Esophagus muscularis mucosa (tissue), 4 donors: ENCODE data around the gene PLEKHM2. TPM values are rescaled to one million over a fixed set of nuclear protein-coding genes. Genes with fewer than 3 reads are reported as not detected.
"Not testable (repeated sequence)": the region's sequence is repeated elsewhere in the genome, so short reads cannot be mapped to it uniquely, and the experiment has no call there.

Experiments
- DNase-seq: peaks from one replicate; pipeline ENCODE4 v3.0.0-alpha.2; 2017; ENCODE audit errors: extremely low spot score
- H3K27ac ChIP-seq, 4 donors: fragments of 200-600 bp; sonication (generic); replicated peaks in 1 of 4; 1 replicate in 3 of 4; 2 replicates in 1 of 4; pipeline ENCODE4 v1.5.1; 2016 to 2019; ENCODE audit warnings: mild to moderate bottlenecking in 1 of 4
- H3K27me3 ChIP-seq, 4 donors: fragments of 200-600 bp; sonication (generic); one replicate each; pipeline versions ENCODE4 v1.5.1 to v1.6.0; 2016 to 2019
- H3K36me3 ChIP-seq, 4 donors: fragments of 200-600 bp; sonication (generic); one replicate each; pipeline ENCODE4 v1.5.1; 2016 to 2019
- H3K4me1 ChIP-seq, 4 donors: fragments of 200-600 bp; sonication (generic); one replicate each; pipeline ENCODE4 v1.5.1; 2016 to 2019
- H3K4me3 ChIP-seq, 4 donors: fragments of 200-600 bp; sonication (generic); 1 replicate in 2 of 4; 2 replicates in 2 of 4; pipeline ENCODE4 v1.5.1; 2016 to 2019; ENCODE audit warnings: mild to moderate bottlenecking in 4 of 4, moderate library complexity in 1 of 4
- H3K9me3 ChIP-seq, 4 donors: fragments of 200-600 bp; sonication (generic); 1 replicate in 3 of 4; 2 replicates in 1 of 4; pipeline ENCODE4 v1.5.1; 2016 to 2019
- EP300 ChIP-seq: sonication (generic); formaldehyde crosslinking; IDR thresholded peaks from one replicate; pipeline ENCODE4 v1.6.1; 2017; ENCODE audit warnings: antibody characterized with exemption
- POLR2A ChIP-seq: fragments of 450-650 bp; IDR thresholded peaks from one replicate; pipeline ENCODE4 v1.6.1; 2017; ENCODE audit warnings: antibody characterized with exemption, moderate library complexity, mild to moderate bottlenecking, low read depth
- POLR2AphosphoS5 ChIP-seq, 2 donors: sonication (generic); formaldehyde crosslinking; IDR thresholded peaks; one replicate each; pipeline ENCODE4 v1.6.1; 2017; ENCODE audit warnings: antibody characterized with exemption in 2 of 2
- WGBS: methylation state at CpG from one replicate; pipeline ENCODE4 v1.1.5; 2018; 5-methylcytosine and 5-hydroxymethylcytosine counted together
- intact Hi-C: fragments of 100-400 bp; cut with DNase I; formaldehyde crosslinking; loops from one replicate; pipeline ENCODE4 v1.15.1; 2023
- total RNA-seq, 4 donors: library from RNA; depleted of rRNA; stranded (reverse); fragments of >200 nt; gene quantifications; one replicate each; pipeline versions ENCODE4 v1.1.0 to v1.2.1, GENCODE V29; 2016
- TF ChIP-seq, protein P1 (sequence below), 3 experiments: fragments of 200-600 bp in 2 of 3; fragments of 450-650 bp in 1 of 3; sonication (generic) in 2 of 3; IDR thresholded peaks; one replicate each; pipeline ENCODE4 v1.5.1; 2017 to 2019; ENCODE audit warnings: antibody characterized with exemption in 3 of 3, mild to moderate bottlenecking in 2 of 3, moderate library complexity in 1 of 3

PLEKHM2 gene
- total RNA-seq, 4 donors from 2014 or later, result 44.4 to 68.2 (median 55.2) TPM

DNA sequence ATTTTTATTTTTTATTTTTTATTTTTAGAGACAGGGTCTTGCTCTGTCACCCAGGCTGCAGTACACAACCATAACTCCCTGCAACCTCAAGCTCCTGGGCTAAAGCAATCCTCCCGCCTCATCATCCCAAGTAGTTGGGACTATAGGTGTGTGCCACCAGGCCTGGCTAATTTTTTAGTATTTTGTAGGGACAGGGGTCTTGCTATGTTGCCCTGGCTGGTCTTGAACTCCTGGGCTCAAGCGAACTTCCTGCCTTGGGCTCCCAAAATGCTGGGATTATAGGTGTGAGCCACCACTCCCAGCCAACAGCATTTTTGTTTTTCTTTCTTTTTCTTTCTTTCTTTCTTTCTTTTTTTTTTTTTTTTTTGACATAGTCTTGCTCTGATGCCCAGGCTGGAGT is 14.1 kb downstream of the PLEKHM2 start:
- DNase-seq, result no peak
- H3K4me3 ChIP-seq, result no peak overlapping the region
- 94% methylated on average over 2 of the region's 2 CpGs for WGBS
- H3K36me3 ChIP-seq, result peaks cover 0 to 13% (median 2%) of the 10 kb centered on the region in 4 donors
- H3K9me3 ChIP-seq, result no peaks in the 10 kb centered on the region
- H3K4me1 ChIP-seq, result peaks cover 32 to 59% (median 46%) of the 10 kb centered on the region in 4 donors
- TF ChIP-seq, protein P1, sequence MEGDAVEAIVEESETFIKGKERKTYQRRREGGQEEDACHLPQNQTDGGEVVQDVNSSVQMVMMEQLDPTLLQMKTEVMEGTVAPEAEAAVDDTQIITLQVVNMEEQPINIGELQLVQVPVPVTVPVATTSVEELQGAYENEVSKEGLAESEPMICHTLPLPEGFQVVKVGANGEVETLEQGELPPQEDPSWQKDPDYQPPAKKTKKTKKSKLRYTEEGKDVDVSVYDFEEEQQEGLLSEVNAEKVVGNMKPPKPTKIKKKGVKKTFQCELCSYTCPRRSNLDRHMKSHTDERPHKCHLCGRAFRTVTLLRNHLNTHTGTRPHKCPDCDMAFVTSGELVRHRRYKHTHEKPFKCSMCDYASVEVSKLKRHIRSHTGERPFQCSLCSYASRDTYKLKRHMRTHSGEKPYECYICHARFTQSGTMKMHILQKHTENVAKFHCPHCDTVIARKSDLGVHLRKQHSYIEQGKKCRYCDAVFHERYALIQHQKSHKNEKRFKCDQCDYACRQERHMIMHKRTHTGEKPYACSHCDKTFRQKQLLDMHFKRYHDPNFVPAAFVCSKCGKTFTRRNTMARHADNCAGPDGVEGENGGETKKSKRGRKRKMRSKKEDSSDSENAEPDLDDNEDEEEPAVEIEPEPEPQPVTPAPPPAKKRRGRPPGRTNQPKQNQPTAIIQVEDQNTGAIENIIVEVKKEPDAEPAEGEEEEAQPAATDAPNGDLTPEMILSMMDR (IDR thresholded peaks at IDR 0.05), result no peak
- TF ChIP-seq EP300, result no peak
- no peak overlapping the region for H3K27ac ChIP-seq
- intact Hi-C loops, result no loop called here
- H3K27me3 ChIP-seq, result no peaks in the 10 kb centered on the region

DNA sequence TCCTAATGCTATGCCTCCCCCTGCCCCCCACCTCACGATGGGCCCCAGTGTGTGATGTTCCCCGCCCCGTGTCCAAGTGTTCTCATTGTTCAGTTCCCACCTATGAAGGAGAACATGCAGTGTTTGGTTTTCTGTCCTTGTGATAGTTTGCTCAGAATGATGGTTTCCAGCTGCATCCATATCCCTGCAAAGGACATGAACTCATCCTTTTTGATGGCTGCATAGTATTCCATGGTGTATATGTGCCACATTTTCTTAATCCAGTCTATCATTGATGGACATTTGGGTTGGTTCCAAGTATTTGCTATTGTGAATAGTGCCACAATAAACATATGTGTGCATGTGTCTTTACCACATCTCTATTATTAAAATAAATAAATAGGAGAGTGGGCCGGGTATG is 15.2 kb downstream of the PLEKHM2 start:
- H3K27ac ChIP-seq, H3K4me3 ChIP-seq, intact Hi-C loops, H3K27me3 ChIP-seq, H3K9me3 ChIP-seq, DNase-seq: not testable (repeated sequence)
- H3K4me1 ChIP-seq, result peaks cover 41 to 70% (median 58%) of the 10 kb centered on the region in 4 donors
- 91% methylated on average over 4 of the region's 4 CpGs for WGBS
- H3K36me3 ChIP-seq, result peaks cover 0 to 13% (median 2%) of the 10 kb centered on the region in 4 donors

DNA sequence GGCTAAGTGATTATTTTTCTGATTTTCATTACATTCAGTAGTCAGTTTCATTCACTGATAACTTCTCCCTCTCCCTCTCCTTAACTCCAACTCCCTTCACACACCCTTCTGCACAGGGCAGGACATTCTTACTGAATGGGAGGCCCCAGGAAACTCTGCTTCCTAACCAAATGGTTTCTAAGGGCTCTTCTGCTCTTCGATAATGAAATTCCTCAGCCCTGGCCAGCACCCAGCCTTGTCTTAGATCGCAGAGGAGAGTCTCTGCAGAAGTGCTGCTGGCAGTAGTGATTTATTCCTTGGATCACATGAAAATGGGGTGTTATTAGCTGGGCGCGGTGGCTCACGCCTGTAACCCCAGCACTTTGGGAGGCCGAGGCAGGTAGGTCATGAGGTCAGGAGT is 16.4 kb downstream of the PLEKHM2 start:
- DNase-seq, result no peak
- intact Hi-C loops, result no loop called here
- H3K27me3 ChIP-seq, result no peaks in the 10 kb centered on the region
- TF ChIP-seq POLR2A, result no peak
- TF ChIP-seq EP300, result no peak
- TF ChIP-seq, protein P1 (IDR thresholded peaks at IDR 0.05), result no peak
- TF ChIP-seq POLR2AphosphoS5 (IDR thresholded peaks at IDR 0.05), result no peak
- no peaks in the 10 kb centered on the region for H3K9me3 ChIP-seq
- H3K4me3 ChIP-seq, result no peak overlapping the region
- WGBS, result 59% methylated on average over 6 of the region's 6 CpGs
- H3K36me3 ChIP-seq, result peaks cover 0 to 16% (median 6%) of the 10 kb centered on the region in 4 donors
- peaks cover 48 to 82% (median 69%) of the 10 kb centered on the region in 4 donors for H3K4me1 ChIP-seq
- peak overlapping the region in 3 of 4 donors; percentile 11 to 57 (median 32) for H3K27ac ChIP-seq

DNA sequence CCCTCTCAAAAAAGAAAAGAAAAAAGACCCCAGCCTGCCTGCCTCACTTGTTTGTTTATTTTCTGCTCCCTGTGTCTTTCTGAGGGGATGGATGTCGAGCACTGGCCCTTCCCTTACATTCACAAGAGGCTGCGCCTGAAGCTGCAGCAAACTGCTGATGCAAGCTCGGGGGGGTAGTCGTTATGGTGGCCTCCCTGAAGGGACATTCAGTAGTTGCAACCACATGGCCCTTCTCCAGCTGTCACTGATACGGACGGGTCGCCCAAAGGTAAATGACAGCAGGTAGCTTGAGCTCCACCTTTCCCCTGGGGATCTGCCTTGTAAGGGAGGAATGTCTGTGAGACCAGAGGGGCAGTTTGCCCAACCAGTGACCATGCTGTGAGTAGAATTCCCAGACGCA is 17.7 kb downstream of the PLEKHM2 start:
- peaks cover 0 to 11% (median 9%) of the 10 kb centered on the region in 4 donors for H3K36me3 ChIP-seq
- H3K4me1 ChIP-seq, result peaks cover 50 to 86% (median 71%) of the 10 kb centered on the region in 4 donors
- no peak overlapping the region for H3K4me3 ChIP-seq
- peak overlapping the region in 2 of 4 donors; percentile 87 to 91 for H3K27ac ChIP-seq
- H3K9me3 ChIP-seq, result no peaks in the 10 kb centered on the region
- H3K27me3 ChIP-seq, result no peaks in the 10 kb centered on the region
- TF ChIP-seq, protein P1 (IDR thresholded peaks at IDR 0.05), result no peak
- TF ChIP-seq EP300 (no peak), POLR2A (no peak)
- intact Hi-C loops, result no loop called here
- DNase-seq, result no peak
- 89% methylated on average over 8 of the region's 8 CpGs for WGBS

DNA sequence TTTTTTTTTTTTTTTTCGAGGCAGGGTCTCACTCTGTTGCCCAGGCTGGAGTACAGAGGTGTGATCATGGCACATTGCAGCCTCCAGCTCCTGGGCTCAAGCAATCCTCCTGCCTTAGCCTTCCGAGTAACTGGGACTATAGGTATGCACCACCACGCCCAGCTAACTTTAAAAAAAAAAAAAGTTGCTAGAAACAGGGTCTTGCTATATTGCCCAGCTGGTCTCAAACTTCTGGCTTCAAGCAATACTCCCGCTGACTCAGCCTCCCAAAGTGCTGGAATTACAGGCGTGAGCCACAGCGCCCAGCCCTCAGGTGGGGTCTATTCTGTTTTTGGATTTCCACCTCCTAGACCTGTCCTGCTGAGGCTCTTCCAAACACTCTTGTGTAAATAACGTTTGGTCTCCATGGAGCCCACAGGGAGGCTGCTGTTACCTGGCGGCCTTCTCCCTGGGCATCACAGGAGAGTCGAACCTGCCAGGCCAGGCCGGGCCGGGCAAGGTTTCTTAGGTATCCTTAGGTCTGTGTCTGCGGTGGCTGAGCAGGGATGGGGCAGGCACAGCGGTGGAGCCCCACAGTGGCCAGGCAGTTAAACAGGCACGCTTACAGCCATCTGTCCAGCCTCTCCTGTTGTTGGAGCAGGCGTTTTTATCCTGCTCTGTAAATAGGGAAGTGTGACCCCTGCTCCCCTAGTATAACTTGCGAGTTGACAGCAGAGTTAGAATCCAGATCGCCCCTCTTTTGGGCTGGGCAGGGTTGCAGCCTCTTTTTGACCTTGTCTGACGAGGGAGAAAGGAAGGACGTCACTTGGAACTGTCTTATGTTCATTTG is 18.8 kb downstream of the PLEKHM2 start:
- Histone ChIP-seq H3K36me3 (peaks cover 0 to 10% (median 9%) of the 10 kb centered on the region in 4 donors), H3K27ac (peak overlapping the region; percentile 82 to 91 (median 85)), H3K9me3 (no peaks in the 10 kb centered on the region), H3K27me3 (no peaks in the 10 kb centered on the region), H3K4me3 (peak overlapping the region in 3 of 4 donors; percentile 2 to 15 (median 10)), H3K4me1 (peaks cover 48 to 86% (median 74%) of the 10 kb centered on the region in 4 donors)
- intact Hi-C loops, result no loop called here
- TF ChIP-seq POLR2AphosphoS5 (IDR thresholded peaks at IDR 0.05), result no peak
- TF ChIP-seq, protein P1 (IDR thresholded peaks at IDR 0.05), result peak in 2 of 3 experiments; percentile 22 to 30
- TF ChIP-seq POLR2A, result no peak
- TF ChIP-seq EP300, result no peak
- 65% methylated on average over 19 of the region's 19 CpGs for whole genome bisulfite sequencing
- no peak for DNase-seq
